ENCODE data around the gene GAGE12J. TPM values are rescaled to one million over a fixed set of nuclear protein-coding genes. Genes with fewer than 3 reads are reported as not detected.
"Not testable (repeated sequence)": the region's sequence is repeated elsewhere in the genome, so short reads cannot be mapped to it uniquely, and the experiment has no call there.

Gene GAGE12J
- total RNA-seq, 1 experiment from 2014 or later = not detected

DNA sequence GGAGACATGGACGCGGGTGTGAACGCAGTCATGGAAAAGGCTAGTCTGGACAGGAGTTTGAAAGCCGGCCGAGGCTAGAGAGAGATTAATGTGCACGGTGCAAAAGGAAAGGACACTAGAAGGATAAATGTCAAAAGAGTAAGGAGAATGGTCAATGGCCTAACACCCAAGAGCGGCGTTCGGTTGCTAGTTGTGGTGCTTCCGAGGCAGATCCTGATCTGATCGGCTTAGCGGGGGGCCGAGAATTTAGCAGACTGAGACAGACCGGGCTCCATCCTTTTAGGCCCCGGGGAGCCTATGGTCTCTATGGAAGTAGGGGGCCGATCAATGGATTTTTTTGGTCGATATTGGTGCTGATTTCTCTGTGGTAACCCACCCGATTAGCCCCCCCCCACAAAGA lies 11.5 kb upstream of the GAGE12J start:
- DNase-seq (ENCODE audit: low read depth) = no peak

DNA sequence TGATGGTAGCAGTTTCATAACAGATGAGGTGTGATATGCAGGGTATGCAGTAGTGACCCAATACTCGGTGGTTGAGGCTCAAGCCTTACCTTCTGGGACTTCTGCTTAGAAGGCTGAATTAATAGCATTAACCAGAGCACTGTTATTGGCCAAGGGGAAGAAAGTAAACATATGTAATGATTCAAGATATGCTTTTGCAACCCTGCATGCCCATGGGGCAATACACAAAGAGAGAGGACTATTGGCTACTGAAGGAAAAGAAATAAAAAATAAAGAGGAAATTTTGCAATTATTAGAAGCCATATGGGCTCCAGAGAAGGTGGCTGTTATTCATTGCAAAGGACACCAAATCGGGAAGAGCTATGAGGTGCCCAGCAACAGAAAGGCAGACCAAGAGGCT lies 9.7 kb upstream of the GAGE12J start:
- DNase-seq (ENCODE audit: low read depth) = no peak

DNA sequence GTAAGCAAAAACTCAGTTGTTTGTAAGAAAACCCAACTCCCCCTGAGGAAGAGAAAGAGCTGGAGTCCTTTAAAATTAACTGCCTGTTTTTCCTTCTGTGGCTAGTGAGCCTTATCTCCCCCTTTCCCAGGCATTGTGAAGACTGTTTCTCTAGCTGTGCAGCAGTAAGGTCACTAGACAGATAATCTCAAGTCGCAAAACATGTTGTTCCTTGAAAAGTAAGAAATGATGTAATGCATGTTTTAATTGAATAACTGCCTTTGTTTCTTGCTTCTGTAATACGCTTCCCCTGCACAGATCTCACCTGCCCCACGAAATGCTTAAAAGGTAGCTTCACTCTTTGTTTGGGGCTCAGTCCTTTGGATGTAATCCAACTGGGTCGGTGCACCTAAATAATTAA lies 5.8 kb upstream of the GAGE12J start:
- DNase-seq (ENCODE audit: low read depth) = no peak

DNA sequence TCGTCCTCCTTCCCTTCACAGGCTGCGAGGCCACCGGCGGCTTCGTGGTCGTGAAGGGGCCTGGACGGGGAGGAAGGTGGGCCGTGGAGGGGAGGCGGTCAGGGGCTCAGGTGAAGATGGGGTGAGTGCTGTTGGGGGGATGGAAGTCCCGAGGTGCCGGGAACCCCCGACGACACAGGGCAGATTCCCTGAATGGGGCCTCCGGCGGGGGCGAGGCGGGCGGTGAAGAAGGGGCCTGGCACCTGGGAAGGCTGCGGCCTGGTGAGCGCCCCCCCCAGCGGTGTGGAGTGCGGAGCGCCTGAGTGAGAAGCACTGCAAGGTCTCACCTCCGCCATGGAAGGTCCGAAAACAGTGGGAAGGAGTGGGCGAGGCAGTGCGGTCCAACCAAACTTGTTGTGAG lies 429 bp downstream of the GAGE12J start:
- not testable (repeated sequence) for DNase-seq (ENCODE audit: low read depth)

DNA sequence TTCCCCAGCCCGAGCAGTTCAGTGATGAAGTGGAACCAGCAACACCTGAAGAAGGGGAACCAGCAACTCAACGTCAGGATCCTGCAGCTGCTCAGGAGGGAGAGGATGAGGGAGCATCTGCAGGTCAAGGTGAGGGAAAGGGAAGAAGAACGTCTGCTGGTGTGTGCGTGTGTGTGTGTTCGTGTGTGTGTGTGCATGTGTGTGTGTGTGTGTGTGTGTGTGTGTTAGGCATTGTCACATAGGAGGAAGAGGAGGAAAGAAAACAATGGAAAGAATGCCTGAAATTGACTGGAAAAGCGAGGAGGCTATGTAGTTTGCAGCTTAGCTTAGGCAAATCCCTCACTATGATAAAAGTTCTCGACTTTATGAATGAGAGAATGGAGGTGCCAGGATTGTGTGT lies 1.9 kb downstream of the GAGE12J start:
- DNase-seq (ENCODE audit: low read depth) = not testable (repeated sequence)

DNA sequence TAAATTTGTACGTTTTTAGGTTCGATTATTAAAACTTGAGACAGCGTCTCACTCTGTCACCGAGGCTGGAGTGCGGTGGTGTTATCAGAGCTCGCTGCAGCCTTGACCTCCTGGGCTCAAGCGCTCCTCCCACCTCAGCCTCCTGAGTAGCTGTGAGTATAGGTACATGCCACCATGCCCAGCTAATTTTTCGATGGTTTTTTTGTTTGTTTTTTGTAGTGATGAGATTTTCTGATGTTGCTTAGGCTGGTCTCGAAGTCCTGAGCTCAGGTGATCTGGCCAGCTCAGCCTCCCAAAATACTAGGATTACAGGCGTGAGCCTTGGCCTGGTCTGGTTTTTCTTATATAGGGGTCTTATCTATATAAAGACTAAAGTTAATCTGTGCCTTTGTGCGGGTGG lies 8.6 kb downstream of the GAGE12J start:
- DNase-seq (ENCODE audit: low read depth) = not testable (repeated sequence)

DNA sequence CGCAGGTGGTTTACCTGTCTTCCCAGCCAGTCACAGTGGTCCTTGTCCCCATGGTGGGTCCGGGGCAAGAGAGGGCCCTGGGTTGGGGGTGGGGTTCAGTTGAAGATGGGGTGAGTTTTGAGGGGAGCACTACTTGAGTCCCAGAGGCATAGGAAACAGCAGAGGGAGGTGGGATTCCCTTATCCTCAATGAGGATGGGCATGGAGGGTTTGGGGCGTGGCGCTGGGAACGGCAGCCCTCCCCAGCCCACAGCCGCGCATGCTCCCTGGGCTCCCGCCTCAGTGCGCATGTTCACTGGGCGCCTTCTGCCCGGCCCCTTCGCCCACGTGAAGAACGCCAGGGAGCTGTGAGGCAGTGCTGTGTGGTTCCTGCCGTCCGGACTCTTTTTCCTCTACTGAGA lies 9.4 kb downstream of the GAGE12J start, which contains the start of gene GAGE13:
Gene GAGE13, plus strand, starts transcription at position 301 of the 400 bp plus-strand sequence. CDS start 1,156 bp downstream, outside the sequence.
- not testable (repeated sequence) for DNase-seq (ENCODE audit: low read depth)

DNA sequence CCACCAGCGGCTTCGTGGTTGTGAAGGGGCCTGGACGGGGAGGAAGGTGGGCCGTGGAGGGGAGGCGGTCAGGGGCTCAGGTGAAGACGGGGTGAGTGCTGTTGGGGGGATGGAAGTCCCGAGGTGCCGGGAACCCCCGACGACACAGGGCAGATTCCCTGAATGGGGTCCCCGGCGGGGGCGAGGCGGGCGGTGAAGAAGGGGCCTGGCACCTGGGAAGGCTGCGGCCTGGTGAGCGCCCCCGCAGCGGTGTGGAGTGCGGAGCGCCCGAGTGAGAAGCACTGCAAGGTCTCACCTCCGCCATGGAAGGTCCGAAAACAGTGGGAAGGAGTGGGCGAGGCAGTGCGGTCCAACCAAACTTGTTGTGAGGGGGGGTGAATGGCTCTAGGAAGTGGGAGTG lies 10.0 kb downstream of the GAGE12J start:
- DNase-seq (ENCODE audit: low read depth) = not testable (repeated sequence)

DNA sequence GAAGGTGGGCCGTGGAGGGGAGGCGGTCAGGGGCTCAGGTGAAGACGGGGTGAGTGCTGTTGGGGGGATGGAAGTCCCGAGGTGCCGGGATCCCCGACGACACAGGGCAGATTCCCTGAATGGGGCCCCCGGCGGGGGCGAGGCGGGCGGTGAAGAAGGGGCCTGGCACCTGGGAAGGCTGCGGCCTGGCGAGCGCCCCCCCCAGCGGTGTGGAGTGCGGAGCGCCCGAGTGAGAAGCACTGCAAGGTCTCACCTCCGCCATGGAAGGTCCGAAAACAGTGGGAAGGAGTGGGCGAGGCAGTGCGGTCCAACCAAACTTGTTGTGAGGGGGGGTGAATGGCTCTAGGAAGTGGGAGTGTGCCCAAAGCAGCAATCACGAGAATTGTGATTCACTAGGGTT lies 19.6 kb downstream of the GAGE12J start:
- not testable (repeated sequence) for DNase-seq (ENCODE audit: low read depth)

DNA sequence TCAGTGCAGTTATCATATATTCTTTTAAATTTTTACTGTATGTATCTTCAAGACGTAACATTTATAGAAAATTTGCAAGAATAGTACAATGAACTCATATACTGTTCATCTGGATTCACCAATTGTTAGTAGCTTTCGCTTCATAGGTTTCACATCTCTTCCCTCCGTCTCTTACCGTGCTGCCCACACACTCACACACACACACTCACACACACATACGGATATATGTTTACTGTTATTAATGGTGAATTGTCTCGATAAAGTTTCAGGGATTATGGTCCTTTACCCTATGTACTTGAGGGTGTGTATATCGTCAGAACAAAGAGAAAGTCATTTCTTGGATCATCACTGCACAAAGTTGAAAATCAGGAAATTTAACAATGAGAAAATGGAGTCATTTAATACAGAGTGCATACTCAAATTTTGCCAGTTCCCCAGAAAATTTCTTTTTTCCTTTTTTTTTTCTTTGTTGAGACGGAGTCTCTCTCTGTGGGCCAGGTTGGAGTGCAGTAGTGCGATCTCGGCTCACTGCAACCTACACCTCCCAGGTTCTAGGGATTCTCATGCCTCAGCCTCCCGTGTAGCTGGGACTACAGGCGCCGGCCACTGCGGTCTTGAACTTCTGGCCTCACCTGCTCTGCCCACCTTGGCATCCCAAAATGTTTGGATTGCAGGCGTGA lies 22.8 kb downstream of the GAGE12J start:
- not testable (repeated sequence) for DNase-seq (ENCODE audit: low read depth)

DNA sequence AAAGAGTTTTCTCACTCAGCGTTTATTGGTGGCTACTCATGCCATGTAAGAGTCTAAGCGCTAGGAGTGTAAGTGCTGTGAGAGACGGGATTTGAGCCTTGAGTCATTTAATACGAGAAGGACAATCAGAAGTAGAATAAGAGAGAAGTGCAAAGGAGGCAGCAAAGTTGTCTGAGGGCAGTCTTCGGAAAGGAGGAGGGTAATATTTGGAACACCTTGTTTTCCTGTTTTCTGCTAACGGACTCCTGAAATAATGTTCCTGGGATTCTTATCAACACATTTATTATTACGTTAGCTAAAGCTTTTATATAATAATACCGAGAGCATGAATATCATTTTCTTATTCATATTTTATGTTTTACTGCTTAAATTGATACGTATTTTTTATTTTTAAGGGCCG lies 23.6 kb downstream of the GAGE12J start:
- not testable (repeated sequence) for DNase-seq (ENCODE audit: low read depth)

DNA sequence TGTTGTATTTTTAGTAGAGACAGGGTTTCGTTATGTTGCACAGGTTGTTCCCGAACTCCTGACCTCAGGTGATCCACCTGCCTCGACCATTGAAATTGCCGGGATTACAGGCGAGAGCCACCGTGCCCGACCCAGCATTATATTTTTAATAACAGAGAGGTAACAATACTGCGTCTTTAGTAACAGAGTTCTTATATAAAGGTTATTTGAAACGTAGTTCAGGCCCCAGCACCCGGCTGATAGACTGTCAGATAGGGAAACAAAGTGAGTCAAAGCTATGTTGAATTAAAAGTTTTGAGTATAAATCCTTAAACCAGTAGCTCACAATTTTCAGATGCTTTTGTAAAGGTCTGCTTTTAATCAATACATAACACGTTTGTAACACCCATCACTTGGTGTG lies 24.3 kb downstream of the GAGE12J start:
- not testable (repeated sequence) for DNase-seq (ENCODE audit: low read depth)

Other genes starting within 250 kb of the GAGE12J start
- 25.0 and 29.3 TPM in 2 replicates for gene PRAF2, start 248.0 kb upstream of the GAGE12J start, total RNA-seq (2014; rRNA removed; shearing (Covaris generic))
- 39.5 and 45.2 TPM in 2 replicates for gene WDR45, start 242.2 kb upstream of the GAGE12J start, total RNA-seq (2014; rRNA removed; shearing (Covaris generic))
- 35.9 and 49.1 TPM in 2 replicates for gene GPKOW, start 198.3 kb upstream of the GAGE12J start, total RNA-seq (2014; rRNA removed; shearing (Covaris generic))
- 0.10 and 4.3 TPM in 2 replicates for gene MAGIX, start 159.3 kb upstream of the GAGE12J start, total RNA-seq (2014; rRNA removed; shearing (Covaris generic))
- 147 and 217 TPM in 2 replicates for gene PLP2, start 150.1 kb upstream of the GAGE12J start, total RNA-seq (2014; rRNA removed; shearing (Covaris generic))
- 5.8 and 14.9 TPM in 2 replicates for gene PRICKLE3, start 135.7 kb upstream of the GAGE12J start, total RNA-seq (2014; rRNA removed; shearing (Covaris generic))
- gene SYP, start 121.8 kb upstream of the GAGE12J start, total RNA-seq (2014; rRNA removed; shearing (Covaris generic)) = 0.25 and 0.54 TPM in 2 replicates
- gene CACNA1F, start 88.7 kb upstream of the GAGE12J start, total RNA-seq (2014; rRNA removed; shearing (Covaris generic)) = not detected in 2 replicates
- 14.1 and 20.9 TPM in 2 replicates for gene CCDC22, start 86.6 kb upstream of the GAGE12J start, total RNA-seq (2014; rRNA removed; shearing (Covaris generic))
- gene FOXP3, start 57.3 kb upstream of the GAGE12J start, total RNA-seq (2014; rRNA removed; shearing (Covaris generic)) = 0.07 TPM in 1 of 2 replicates, not detected in the other
- gene PPP1R3F, start 52.2 kb upstream of the GAGE12J start, total RNA-seq (2014; rRNA removed; shearing (Covaris generic)) = 2.8 and 5.6 TPM in 2 replicates
- gene GAGE10, start 18.4 kb upstream of the GAGE12J start, total RNA-seq (2014; rRNA removed; shearing (Covaris generic)) = not detected in 2 replicates
- not detected in 2 replicates for gene GAGE13, start 9.5 kb downstream of the GAGE12J start, total RNA-seq (2014; rRNA removed; shearing (Covaris generic))
- gene GAGE12C, start 210.1 kb downstream of the GAGE12J start, total RNA-seq (2014; rRNA removed; shearing (Covaris generic)) = not detected in 2 replicates
- gene GAGE12D, start 219.7 kb downstream of the GAGE12J start, total RNA-seq (2014; rRNA removed; shearing (Covaris generic)) = not detected in 2 replicates
- gene GAGE12E, start 229.3 kb downstream of the GAGE12J start, total RNA-seq (2014; rRNA removed; shearing (Covaris generic)) = not detected in 2 replicates
- not detected in 2 replicates for gene GAGE12F, start 238.8 kb downstream of the GAGE12J start, total RNA-seq (2014; rRNA removed; shearing (Covaris generic))
- gene GAGE12G, start 248.4 kb downstream of the GAGE12J start, total RNA-seq (2014; rRNA removed; shearing (Covaris generic)) = not detected in 2 replicates